Skin epidermis (tissue), 12 donors: Measurements from ENCODE around the gene SUV39H1.

Experiments used
- H3K27ac ChIP-seq, 21 experiments: fragments of 200-600 bp; sonication (generic) in 11 of 21; one replicate each; pipeline ENCODE4 v1.5.0; 2020; ENCODE audit warnings: mild to moderate bottlenecking in 3 of 21, inconsistent platforms in 2 of 21, moderate library complexity in 2 of 21
- H3K4me3 ChIP-seq, 7 experiments: fragments of 200-600 bp; sonication (generic) in 2 of 7; one replicate each; pipeline ENCODE4 v1.5.0; 2020; ENCODE audit warnings: inconsistent platforms in 2 of 7, mild to moderate bottlenecking in 2 of 7, moderate library complexity in 1 of 7

The SUV39H1 gene

DNA sequence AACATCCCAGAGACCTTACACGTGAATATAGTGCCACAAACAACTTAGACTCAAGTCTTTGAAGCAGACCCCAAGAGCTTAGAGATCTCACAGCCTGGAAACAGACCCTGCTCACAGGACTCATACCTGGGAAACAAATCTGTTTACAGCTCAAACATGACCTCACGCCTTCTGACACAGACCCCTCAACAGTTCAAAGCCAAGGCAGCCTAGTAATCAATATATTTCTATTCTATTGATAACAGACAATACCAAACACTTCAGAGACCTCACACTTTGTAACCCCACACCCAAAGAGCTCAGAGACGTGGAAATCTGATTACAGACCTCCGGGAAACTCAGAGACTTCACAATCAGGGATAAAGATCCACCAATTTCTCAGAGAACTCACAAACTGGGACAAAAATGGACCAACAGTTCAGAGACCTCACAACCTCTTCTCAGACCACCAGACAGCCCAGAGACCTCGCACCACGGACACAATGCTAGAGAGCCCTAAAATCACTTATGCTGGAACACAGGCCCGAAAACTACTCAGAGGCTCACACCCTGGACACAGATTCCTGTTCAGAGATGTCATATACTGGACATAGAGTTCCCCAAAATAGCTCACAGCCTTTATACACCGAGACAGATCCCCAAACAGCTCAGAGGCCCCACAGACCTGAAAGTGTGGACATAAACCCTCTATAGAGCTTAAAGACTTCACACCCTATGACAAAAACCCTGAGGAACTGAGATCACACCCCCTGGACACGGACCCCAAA is 14.8 kb downstream of the SUV39H1 start:
- no peak overlapping the region for H3K4me3 ChIP-seq

DNA sequence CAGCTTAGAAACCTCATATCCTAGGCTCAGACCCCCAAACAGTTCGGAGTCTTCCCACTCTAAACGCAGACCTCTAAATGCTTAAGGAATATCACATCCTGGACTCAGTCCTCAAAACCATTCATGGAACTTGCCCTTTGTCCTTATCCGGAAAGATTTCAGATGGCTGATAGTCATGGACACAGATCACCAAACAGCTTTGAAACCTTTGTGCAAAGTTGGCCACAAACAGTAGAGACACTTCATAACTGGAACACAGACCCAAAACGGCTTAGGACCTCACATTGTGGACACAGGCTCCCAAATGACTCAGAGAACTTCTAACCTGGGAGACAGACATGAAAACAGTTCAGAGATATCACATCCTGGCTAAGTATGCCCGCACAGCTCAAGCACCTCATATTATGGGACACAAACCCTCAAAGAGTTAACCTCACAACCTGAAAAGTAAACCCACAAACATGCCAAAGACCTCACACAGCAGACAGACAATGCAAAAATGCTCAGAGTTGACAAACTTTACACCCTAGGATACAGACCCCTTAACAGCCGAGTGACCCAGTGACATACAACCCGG is 15.5 kb downstream of the SUV39H1 start:
- Histone ChIP-seq H3K27ac (peak overlapping the region in 3 of 21 experiments; percentile 17 to 59 (median 44)), H3K4me3 (no peak overlapping the region)

More for the DNA sequence above, 14.8 kb downstream of the SUV39H1 start:
- H3K27ac ChIP-seq, result peak overlapping the region in 2 of 21 experiments; percentile 14 to 59

DNA sequence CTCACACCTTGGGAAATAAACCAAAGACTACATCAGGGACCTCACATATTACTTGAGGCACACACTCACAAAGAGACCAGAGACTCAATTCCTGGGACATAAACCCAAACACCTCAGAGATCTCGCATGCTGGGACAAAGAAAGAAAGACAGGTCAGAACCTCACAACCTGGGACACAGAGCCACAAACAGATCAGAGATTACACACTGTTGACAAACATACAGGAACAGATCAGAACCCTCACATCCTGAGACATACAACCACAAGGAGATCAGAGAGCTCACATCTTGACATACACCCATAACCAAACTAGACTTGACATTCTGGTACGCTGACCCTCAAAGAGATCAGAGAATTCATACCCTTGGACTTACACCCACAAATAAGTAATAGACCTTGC is 17.3 kb downstream of the SUV39H1 start:
- Histone ChIP-seq H3K27ac (peak overlapping the region in 2 of 21 experiments; percentile 39 to 59), H3K4me3 (no peak overlapping the region)

DNA sequence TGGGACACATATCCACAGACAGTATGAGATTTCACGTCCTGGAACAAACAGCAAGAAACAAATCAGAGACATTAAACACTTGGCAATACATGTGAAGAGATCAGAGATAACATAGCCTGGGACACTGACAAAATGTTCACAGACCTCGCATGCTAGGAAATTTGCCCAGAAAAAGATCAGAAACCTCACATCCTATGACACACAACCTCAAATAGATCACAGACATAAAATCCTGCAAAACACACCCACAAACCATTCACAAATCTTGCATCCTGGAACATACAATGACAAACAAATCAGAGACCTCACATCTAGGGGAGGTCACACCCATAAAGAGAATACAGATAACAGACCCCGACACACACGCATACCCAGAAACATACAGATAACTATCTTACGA is 18.0 kb downstream of the SUV39H1 start:
- peak overlapping the region in 4 of 21 experiments; percentile 0 to 59 (median 30) for H3K27ac ChIP-seq
- no peak overlapping the region for H3K4me3 ChIP-seq

DNA sequence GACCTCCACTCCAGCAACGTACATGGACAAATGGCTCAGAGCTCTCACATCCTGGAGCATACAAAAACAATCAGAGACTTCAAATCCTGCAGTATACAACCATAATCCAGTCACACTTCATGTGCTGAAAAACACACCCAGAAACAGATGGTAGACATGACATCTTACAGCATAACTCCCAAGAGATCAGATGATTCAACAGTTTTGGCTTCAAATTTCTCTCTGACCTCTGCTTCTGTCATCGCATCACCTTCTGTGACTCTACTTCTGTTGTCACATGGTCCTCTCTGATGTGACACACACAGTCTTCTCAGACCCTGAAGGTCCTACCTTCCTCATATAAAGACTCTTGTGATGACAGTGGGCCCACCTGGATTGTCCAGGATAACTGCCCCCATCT is 18.5 kb downstream of the SUV39H1 start:
- Histone ChIP-seq H3K27ac (peak overlapping the region in 3 of 21 experiments; percentile 20 to 59 (median 50)), H3K4me3 (no peak overlapping the region)

DNA sequence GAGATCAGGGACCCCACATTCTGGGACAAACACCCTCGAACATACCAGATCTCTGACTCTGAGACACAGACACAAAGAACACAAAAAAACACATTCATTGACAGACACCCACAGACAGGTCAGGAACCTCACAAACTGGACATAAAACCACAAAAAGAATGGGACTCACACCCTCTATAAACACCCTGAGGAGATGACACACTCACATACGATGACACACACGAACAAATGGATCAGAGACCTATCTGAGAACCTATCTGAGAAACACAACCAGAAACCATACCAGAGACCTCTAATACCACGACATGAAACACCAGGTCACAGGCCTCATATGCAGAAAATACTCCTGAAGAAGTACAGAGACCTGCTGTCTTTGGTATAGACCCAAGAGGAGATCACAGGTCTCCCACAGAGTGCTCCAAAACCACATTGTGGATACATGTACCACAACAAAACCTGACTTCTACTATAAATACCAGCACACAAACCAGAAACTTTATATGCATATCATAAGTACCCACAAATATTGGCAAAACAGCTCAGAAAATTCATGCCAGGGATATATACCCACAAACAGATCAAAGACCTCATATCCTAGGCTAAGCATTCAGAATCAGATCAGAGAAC is 19.5 kb downstream of the SUV39H1 start:
- H3K27ac ChIP-seq, result peak overlapping the region in 1 of 21 experiments; percentile 20
- H3K4me3 ChIP-seq, result no peak overlapping the region

DNA sequence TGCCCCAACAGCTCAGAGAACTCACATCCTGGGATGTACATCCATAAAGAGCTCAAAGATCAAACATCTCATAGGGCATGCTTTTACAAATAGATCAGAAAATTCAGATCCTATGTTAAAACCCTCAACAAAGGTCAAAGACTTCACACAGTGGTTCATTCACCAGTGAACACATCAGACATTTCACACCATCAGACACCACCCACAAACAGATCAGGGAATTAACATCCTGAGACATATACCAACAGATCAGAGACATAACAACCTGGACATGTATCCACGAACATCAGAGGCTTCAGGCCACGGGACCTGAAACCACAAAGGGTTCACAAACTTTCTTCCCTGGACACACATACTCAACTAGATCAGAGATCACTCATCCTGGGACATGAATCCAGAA is 23.4 kb downstream of the SUV39H1 start:
- H3K4me3 ChIP-seq, result no peak overlapping the region
- no peak overlapping the region for H3K27ac ChIP-seq

DNA sequence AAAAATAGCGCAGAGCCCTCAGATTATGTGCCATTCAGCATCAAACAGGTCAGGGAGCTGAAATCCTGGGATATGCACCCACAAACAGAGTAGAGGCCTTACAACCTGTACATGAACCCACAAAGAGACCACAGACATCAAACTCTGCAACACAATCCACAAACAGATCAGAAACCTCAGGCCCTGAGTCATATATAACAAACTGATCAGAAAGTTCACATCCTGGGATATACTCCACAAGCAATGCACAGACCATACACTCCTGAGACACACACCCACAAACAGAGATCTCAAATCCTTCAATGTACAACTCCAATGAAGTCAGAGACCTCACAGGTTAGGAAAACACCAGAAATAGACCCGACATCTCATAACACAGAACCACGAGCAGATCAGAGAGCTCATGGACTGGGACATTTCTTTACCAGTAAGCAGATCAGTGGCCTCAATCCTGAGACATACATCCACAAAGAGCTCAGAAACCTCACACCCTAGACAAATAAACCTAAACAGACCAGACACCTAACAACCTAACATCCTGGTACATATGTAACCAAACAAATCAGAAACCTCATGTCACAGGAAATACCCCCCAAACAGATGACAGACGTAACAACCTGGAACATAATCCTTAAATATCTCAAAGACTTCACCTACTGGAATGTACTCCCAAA is 24.2 kb downstream of the SUV39H1 start:
- H3K4me3 ChIP-seq, result no peak overlapping the region
- H3K27ac ChIP-seq, result no peak overlapping the region

DNA sequence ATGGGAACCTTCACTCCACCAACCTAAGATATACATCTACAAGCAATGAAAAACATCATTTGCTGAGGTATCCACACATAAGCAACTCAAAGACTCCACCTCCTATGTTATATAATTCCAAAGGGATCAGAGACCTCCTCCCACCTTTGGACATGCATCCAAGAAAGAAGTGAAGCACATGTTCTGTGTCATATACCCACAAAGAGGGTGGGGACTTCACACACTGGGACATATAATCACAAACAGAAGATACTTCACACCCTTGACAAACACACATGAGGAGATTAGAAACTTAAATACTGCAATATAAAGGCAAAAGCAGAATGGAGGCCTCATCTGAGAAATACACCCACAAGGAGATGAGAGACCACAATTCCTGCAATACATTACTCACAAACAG is 25.4 kb downstream of the SUV39H1 start:
- no peak overlapping the region for H3K4me3 ChIP-seq

DNA sequence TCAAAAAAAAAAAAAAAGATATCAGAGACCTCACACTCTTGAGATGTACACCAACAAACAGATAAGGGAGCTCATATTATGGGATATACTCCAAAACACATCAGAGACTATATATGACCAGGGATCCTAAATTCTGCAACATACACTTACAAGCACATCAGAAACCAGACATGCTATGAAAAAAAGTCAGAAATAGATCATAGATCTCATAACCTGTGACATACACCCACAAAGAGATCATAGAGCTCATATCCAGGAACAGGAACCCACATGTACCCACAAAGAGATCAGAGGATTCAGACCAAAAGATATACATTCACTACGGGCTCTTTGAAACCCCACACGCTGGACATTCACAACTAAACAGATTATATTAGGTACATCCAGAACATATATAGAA is 30.1 kb downstream of the SUV39H1 start:
- Histone ChIP-seq H3K27ac (no peak overlapping the region), H3K4me3 (no peak overlapping the region)

More for the DNA sequence above, 25.4 kb downstream of the SUV39H1 start:
- H3K27ac ChIP-seq, result no peak overlapping the region

DNA sequence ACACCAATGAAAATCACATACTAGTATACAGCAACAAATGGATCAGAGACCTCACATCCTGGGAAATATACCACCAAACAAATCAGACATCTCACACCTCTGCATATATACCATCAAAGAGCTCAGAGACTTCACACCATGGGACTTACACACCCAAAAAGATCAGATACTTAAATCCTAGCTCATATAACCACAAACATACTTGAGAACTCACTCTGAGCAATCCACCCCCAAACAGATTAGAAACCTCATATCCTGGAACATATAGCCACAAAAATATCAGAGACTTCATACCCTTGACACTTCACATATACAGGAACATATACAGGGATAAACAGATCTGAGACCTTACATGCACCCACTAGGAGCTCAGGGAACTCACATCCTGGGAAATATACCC is 32.1 kb downstream of the SUV39H1 start:
- Histone ChIP-seq H3K4me3 (no peak overlapping the region), H3K27ac (no peak overlapping the region)

DNA sequence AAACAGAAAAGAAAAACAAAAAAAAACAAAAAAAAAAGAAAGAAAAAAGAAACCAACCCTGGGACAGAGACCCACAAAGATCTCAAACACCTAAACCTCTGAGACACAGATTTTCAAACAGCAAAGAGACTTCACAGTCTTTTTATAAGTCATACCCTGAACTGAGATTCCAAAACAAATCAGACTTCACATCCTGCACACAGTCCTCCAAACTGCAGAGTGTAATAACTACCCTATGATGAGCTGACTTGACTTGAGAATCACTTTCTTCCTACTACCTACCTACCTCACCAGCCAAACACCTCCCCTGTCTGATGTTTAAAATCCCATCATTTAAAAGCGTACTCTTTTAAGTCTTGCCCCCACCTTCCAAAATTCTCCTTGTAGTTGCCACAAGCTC is 39.8 kb downstream of the SUV39H1 start:
- Histone ChIP-seq H3K27ac (no peak overlapping the region), H3K4me3 (peak overlapping the region in 1 of 7 experiments; percentile 48)

DNA sequence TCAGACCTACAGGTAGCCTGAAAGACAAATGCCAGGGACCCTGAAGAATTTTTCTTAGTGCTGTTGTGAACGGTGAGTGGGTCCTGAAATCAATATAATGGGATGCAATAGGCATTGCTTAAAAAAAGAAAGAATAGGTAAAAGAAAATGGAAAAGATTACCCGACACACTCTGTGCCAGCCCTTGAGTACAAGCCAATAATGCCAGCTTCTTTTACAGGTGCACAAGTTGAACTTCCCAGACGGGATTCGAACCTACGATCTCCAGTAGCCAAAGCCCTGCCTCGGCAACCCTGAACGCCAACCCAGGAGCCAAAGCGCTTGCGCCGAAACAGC is 40.3 kb downstream of the SUV39H1 start:
- H3K4me3 ChIP-seq, result peak overlapping the region in 3 of 7 experiments; percentile 42 to 49 (median 48)
- H3K27ac ChIP-seq, result peak overlapping the region in 2 of 21 experiments; percentile 73 to 91

DNA sequence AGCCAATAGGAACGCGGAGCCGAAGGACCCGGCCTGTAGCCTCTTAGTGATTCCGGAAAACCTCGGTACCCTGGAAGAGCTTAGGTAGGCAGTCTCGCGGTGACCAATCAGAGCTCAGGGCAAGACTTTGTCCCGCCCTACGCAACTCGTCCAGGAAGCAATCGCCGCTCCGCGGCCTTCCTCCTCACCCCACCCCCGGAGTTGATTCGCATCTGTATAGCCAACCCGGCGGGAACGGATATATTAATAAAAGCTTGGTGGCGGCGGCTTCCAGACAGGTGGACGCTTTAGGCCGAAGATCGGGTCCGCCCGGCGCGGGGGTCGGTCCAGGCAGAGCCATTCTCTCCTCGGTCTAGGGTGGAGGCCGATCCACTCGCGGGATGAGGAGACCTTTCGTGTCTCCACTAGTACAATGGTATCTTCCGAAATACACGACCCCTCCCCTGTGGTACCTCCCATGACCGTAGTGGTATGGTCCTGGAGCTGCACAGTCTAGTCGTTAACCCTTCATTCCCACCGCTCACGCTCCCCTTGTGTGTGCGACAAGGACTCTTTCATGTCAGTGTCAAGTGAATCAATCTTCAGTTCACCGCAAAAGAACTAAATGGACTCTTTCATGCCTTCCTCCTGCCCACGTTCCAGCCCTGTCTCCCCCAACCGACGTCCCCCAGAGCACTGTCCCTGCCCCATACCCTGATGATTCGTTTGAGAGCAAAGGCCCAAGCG is 40.8 kb downstream of the SUV39H1 start:
- H3K4me3 ChIP-seq, result peak overlapping the region; percentile 34 to 49 (median 43)

DNA sequence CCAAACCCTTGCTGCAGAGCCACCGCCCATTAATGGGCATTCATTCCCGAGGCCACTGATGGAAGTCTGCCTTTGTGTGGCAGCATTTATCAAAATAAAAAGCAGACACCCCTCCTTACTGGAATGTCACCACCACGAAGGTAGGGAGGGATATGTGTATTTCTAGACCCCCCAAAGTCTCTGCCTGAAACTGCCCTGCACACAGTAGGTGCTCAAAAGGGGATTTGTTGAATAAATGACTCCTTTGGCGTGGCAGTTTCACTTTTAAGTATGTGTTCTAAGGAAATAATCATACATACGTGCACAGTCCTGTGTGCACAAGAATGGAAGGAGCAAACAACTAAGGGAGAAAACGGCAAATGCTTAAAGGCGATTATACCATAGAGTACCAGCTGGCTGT is 41.4 kb downstream of the SUV39H1 start:
- peak overlapping the region; percentile 53 to 95 (median 84) for H3K27ac ChIP-seq
- H3K4me3 ChIP-seq, result peak overlapping the region; percentile 34 to 49 (median 43)

More for the DNA sequence above, 40.8 kb downstream of the SUV39H1 start:
- H3K27ac ChIP-seq, result peak overlapping the region; percentile 53 to 95 (median 84)

DNA sequence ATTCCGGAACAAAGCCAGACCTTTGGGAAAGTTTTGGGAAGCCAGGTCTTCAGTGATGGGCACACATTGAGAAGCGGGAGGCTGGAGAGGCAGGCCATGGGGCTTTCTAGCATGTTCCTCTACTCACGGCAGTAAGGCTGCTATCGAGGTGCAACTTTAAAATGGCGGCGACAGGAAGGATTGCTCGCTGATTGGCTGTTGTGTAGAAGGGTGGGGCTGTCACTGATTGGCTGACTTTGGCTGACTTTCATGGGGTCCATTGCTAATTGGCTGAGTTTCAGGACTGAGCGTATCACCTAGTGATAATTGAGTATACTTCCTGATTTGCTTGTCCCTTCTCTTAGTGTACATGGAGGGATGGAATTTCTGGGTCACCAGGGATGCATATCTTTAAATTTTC is 45.3 kb downstream of the SUV39H1 start:
- H3K4me3 ChIP-seq, result no peak overlapping the region
- H3K27ac ChIP-seq, result no peak overlapping the region

DNA sequence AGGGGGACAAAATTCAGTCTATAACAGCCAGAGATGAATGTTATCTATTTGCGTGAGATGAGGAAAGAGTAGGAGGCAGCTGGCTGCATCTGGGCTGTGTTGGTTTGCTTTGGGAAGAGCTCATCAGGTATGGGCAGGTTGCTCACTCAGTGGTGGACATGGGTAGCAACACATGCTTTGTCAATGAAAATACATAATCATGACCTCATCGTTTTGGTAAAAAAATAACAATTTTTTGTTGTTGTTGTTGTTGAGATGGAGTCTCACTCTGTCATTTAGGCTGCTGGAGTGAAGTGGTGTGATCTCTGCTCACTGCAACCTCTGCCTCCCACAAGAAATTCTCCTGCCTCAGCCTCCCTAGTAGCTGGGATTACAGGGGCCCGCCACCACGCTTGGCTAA is 48.7 kb downstream of the SUV39H1 start:
- H3K4me3 ChIP-seq, result no peak overlapping the region
- no peak overlapping the region for H3K27ac ChIP-seq

DNA sequence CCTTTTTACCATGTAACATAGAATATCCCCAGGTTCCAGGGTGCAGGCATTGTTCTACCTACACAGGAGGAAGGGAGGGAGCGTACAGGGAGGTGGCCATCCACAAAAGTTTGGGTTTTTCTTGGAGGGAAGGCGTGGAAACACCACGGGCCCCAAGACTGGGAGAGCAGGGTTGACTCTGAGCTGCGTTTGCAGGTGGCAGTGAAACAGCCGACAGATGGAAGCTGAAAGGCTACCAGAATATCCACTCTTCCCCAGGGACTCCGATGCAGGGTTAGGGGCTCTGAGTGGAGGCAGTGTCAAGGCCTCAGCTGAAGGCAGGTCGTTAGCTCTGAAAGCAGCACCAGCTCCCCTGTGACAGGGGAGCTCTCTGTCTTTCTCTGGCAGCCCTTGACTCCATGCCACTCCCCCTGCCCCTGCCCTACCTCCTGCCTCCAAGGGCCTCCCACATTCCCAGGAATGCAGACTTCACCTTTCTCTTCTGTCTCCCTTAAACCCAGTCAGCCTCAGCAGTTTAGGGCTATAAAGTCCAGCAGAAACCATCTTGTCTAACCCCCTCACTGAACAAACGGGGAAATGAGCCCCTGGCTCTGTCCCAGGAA is 51.0 kb downstream of the SUV39H1 start:
- no peak overlapping the region for H3K27ac ChIP-seq
- no peak overlapping the region for H3K4me3 ChIP-seq

DNA sequence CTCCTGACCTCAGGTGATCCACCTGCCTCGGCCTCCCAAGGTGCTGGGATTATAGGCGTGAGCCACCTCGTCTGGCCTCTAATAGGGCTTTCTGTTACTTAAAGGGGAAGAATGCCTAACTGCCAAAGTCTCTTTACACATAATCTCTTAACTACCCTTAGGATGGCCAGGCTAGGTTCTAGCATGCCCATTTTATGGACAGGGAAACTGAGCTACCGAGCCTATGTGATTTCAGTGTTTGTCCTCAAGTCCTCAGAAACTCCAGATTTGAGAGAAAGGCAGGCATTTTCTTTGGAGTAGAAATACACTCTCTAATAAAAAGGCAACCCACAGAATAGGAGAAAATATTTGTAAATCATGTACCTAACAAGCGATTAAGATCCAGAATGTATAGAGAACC is 52.6 kb downstream of the SUV39H1 start:
- no peak overlapping the region for H3K27ac ChIP-seq

More for the DNA sequence above, 52.6 kb downstream of the SUV39H1 start:
- no peak overlapping the region for H3K4me3 ChIP-seq
